CD4-positive, alpha-beta T cell treated with Interleukin-17A for 1 hour (primary cell): Measurements from ENCODE around the gene LILRA6.
"Not testable (repeated sequence)": the region's sequence is repeated elsewhere in the genome, so short reads cannot be mapped to it uniquely, and the experiment has no call there.

Source experiments
- DNase-seq: peaks from one replicate; pipeline ENCODE4 v3.0.0-alpha.2; 2020

Gene LILRA6

DNA sequence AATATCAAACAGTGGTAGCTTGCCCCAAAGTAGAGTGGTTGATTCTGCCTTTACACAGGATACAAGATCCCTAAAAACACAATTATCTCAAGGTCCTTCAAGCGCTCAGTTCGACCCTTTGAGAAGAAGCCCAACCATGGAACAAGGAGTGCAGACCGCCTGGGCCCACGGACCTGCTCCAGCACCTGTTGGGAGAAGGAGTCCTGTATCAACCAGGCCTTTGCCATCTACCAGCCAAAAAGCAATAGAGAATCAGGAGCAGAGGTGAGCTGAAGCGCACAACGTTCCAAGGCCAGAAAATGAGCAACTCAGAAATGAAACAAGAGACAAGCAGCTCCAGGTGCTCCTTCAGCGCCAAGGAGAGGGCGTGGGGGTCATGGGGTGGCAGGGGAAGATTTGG, 13.4 kb downstream of the LILRA6 start:
- no peak for DNase-seq

DNA sequence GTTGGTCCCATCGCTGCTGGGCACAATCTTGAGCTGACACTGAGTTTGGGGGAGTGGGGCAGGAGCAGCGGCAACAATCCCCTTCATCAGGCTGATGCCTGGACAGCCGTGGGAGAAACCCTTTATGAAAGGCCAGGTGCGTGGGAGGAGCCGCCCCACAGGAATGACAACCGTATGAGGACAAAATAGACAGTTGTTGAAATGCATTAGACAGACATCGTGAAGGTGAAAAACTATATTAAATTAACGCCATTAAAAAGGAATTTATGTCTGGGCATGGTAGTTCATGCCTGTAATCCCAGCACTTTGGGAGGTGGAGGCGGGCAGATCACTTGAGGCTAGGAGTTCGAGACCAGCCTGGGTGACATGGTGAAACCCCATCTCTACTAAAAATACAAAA, 18.0 kb downstream of the LILRA6 start:
- DNase-seq = not testable (repeated sequence)

DNA sequence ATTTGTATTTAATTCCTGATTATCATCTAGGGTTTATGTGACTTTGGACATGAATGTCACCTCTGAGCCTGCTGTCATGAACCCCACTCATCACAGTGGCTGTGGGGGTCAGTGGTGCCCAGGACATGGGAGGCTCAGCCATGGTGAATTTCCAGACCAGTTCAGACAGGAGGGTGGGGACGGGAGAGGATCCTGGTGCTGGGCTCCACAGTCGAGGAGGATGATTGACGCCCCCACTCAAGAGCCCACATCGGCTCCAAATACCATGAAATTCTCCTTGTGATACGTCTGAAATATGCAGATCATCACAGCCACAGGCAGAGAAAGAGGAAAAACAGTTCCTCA, 18.7 kb downstream of the LILRA6 start:
- DNase-seq = not testable (repeated sequence)

DNA sequence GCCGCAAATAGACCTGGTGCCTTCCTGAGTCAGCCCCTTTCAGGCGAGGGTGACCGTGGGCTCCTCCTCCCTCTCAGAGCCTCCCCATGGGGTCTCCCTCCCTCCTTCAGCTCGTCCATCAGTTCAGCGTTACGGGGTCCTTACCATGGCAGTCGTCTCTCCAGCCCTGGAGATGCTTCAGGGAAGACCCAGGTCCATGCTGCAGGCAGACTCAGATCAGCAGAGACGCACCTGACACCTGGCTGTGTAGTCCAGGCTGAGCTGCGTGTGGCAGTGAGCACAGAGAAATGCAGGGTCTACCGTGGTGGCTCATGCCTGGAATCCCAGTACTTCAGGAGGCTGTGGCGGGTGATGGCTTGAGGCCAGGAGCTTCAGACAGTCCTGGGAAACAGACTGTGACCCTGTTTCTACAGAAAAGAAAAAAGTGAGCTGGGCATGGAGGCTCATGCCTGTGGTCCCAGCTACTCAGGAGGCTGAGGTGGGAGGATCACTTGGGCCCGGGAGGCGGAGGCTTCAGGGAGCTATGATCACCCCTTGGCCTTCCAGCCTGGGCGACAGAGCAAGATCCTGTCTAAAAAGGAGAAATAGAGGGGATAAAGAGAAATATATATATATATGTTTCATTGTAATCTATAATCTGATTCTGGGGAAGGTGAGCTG, 19.2 kb downstream of the LILRA6 start:
- not testable (repeated sequence) for DNase-seq

DNA sequence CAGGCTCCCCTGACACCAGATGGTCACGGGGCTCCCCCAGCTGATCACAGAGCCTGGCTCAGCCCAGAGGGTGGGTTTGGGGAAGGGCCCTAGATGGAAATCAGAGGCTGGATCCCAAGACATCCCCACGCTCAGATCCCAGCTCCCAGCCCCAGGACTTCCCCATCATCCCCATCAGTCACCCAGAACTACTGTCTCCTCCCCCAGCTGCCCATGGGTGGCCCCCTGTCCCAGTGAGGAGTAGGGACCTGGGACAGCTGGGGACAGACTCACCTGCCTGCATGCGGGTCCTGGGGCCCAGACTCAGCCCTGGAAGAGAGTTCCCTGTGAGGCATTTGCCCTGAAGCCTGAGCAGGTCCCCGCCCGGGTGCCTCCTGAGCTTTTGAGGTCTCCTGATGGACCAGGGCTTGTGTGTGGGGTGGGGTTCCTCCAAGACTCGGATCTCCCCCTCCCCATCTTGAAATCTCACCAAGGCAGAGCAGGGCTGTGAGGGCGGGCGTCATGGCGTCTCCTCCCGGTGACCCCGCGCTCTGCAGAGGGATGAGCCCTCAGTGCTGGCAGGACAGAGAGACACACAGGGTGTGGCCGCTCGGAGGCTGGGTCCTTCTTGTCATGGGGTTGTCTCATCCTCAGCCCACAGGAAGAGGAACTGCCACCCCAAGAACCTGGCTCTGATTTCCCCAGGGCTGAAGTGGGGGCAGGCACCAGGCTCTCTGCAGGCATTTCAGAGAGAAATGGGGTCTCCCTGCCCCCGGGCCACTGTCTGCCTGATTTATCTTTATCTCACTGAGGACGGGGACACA, 19.9 kb downstream of the LILRA6 start, which contains the start of gene LILRB3:
TSS of gene LILRB3 (minus strand) at position 534 of the 803 bp plus-strand sequence. CDS start at position 503, 31 bp downstream.
- not testable (repeated sequence) for DNase-seq

DNA sequence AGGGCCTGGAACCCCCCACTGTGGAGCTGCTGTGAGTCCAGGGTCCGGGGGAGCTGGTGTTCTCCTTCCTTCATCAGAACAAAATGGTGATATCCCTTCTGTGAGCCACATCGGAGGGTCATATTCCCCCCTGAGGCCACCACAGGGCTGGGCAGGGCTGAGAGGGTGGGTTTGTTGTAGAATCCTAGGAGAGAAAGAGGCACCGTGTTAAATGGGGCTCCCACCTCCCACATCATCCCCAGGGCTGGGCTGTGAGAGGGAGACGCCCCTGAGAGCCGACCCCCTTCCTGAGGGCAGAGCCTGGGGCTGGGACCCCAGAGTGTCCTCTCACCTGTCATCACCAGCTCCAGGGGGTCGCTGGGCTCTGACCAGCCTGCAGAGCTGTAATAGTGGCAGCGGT, 20.6 kb downstream of the LILRA6 start:
- not testable (repeated sequence) for DNase-seq

DNA sequence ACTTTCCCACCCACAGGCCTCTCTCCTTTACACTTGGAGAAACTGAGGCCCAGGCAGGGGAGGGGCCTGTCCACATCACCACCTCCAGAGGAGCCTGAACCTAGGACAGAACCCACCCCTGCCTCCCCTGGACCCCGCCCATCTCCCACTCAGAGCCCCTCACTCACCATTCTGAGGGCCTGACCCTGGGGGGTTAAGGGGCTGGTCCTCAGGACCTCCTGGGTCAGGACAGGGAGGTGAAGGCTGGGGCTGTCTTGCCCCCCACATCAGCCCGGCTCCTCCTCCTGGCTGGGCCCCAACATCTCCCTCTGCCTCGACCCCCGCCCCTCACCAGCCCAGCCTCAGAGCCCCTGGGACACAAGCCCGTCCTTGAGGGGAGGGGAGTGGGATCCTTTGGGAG, 22.9 kb downstream of the LILRA6 start:
- DNase-seq = not testable (repeated sequence)

DNA sequence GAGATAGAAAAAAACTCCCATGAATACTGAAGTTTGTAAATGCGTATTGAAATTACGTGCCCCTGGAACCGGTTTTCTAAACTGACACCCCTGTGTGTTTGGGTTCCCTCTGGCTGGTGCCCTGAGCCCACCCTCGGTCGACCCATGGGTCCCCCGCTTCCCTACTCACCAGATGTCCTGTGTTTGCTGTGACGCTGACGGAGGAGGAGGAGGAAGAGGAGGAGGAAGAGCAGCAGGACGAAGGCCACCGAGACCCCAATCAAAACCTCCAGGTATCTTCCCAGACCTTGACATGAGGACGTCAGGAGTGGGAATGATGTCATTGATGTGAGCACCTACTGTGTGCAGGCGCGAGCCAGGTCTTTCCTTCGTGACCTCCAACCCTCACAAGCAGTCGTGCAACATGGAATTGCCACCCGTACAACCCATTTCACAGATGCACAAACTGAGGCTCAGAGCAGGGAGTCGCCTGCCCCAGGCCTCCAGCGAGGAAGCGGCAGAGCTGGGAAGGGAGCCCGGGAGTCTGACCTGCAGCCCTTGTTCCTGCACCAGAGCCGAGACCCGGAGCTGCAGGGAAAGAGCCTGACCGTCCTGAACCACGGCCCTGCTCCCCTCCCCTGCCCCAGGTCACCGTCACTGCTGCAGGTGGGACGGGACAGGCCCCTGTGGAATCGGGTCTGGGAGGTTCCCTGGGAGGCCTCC, 23.5 kb downstream of the LILRA6 start:
- DNase-seq = no peak

DNA sequence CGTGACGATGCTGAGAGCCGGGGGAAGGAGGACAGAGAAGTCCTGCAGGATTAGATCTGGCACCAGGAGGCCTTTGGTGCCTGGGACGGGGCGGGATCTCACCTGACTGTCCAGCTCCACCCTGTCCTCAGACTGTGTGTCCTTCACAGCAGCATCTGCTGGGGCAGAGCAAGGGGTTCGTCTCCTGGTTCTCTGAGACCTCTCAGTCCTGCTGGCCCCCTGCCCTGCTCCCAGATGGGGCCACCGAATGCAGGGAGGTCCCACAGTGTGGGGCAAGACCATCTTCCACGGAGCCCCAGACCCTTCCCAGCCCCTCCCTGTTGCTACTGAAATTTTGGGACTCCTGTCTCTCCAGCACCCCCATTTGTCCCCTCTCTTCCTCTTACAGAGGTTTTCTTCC, 24.3 kb downstream of the LILRA6 start:
- no peak for DNase-seq

DNA sequence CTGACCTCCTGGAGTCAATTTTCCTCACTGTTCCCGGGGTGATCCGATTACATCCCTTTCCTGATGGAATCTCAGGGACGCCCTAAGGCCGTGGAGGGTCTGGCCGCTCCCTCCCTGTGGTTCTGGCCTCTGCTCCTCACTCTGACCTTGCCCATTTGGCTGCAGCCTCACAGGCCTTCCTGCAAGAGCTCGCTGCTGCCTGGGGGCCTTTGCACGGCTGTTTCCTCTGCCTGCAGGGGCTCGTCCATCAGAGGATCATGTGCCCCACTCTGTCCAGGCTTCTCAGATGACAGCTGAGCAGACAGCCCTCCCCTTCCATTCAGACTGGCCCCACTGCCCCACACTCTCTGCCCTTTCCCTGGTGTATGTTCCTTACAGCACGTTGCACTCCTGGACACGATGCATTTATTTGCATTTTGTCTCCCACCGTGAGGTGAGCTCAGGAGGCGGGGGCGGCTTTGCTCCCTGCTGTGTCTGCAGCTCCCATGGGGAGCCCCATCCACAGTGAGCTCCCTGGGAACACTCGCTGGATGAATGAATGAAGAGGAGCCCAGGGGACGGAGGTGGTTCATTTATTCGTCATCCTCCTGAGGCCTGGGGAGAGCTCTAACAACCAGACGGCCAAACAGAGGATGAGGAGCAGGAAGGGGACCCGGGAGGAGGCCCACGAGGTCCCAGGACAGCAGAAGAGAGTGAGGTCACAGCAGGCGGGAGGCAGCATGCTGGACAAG, 24.9 kb downstream of the LILRA6 start:
- DNase-seq = not testable (repeated sequence)

DNA sequence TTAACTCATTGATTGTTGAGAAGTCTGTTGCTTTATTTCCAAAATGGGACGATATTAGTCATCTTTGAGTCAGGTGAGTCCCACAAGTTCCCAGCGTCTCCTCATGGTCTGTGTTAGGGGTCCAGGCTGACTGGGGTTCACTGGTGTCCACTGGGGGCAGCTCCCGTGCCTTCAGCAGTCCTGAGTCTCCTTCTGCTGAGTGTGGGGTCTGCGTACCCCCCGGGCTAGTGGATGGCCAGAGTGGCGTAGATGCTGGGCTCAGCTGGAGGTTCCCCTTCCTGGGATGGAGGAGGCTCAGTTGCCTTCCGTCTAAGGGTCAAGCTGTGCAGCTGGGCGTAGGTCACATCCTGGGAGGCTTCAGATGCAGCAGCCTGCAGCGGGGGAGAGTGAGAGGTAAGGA, 25.7 kb downstream of the LILRA6 start:
- DNase-seq = no peak

DNA sequence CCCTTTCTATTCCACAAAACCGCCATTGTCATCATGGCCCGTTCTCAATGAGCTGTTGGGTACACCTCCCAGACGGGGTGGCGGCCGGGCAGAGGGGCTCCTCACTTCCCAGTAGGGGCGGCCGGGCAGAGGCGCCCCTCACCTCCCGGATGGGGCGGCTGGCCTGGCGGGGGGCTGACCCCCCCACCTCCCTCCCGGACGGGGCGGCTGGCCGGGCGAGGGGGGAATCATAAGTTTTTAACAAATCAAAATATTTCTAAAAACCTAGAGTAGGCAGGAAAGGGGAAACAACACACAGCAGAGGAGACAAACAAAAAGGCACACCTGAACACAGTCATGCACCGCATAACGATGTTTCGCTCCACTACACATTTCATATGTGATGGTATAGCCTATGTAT, 27.9 kb downstream of the LILRA6 start:
- not testable (repeated sequence) for DNase-seq

DNA sequence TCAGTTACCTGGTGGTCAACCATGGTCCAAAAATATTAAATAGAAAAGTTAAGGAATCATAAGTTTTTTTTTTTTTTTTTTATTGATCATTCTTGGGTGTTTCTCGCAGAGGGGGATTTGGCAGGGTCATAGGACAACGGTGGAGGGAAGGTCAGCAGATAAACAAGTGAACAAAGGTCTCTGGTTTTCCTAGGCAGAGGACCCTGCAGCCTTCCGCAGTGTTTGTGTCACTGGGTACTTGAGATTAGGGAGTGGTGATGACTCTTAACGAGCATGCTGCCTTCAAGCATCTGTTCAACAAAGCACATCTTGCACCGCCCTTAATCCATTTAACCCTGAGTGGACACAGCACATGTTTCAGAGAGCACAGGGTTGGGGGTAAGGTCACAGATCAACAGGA, 28.4 kb downstream of the LILRA6 start:
- not testable (repeated sequence) for DNase-seq

DNA sequence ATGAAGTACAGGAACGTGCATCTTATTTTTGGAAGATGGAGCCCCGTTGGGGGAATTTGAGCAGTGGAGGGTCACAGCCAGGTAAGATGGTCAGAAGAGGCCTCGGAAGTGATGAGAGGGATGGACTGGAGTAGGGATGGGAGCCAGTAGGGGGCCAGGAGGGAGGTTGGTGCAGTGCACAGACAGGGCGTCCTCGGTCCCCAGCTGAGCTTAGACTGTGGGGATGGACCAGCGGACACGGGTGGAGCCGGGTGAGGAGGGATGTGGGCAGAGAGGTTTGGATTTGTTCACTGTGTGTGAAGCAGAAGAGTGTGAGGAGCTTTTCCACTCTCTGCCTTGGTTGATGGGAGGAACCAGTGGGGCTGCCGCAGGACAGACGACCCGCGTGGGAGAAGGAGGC, 31.4 kb downstream of the LILRA6 start:
- no peak for DNase-seq

DNA sequence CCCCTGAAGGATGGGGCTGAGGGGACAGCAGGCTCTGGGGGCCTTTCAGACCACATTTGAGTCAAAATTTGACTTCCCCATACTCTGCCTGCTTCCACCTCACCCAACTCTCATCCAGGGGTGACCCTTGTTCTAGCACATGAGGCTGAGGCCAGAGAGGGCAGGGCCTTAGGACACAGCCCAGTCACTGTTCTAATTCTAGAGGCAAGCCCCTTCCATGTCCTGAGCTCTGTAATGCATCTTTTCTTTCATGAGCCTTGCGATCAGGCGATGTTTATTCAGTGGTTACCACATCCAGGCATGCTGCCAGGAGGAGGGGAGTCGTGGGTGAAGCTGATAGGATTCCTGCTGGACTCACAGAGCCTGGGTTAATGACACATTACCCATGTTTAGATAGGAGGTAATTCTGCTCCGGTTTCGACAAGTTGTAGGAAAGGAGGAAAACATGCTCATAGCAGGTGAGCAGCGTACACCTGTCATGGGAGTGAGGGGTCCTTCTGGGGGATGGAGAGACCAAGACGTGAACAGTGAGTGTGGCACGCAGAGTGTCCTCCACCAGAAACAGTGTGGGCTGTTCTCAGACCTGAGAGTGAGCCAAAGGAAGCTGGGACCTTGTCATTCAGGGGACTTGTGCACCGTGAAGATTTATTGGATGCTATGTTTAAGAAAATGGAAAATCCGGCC, 32.6 kb downstream of the LILRA6 start:
- DNase-seq = no peak

DNA sequence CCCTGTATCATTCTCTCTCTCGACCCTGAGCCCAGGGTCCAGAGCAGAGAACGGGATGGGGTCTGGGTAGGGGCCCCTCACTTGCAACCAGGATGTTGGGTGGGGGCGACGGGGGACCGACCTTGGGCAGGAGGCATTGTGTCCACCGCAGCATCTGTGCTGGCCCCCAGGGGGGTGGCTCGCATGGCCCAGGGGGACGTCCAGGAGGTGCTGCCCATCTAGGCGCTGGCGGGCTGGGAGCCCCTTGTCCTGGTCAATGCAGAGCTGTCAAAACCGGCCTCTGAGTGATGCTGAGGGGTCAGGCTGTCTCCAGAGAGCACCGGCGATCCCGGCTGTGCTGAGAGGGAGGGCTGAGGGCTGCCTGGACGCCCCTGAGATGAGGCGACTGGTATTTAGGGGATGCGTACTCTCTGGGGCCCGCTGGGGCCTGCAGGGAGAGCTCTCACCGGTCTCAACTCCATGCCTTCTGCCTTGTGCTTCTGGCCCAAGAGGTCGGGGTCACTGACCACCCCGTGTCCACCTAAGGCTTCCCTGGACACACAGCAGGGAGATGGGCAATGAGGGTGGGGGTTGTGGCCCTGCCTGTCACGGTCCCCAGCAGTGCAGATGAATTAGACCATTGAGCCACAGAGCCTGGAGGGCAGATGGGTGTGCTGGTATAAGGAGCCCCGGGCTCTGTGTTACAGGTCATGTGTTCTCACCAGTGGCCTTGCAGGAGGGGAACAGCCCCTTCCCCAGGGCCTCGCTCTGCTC, 33.4 kb downstream of the LILRA6 start:
- DNase-seq = no peak

DNA sequence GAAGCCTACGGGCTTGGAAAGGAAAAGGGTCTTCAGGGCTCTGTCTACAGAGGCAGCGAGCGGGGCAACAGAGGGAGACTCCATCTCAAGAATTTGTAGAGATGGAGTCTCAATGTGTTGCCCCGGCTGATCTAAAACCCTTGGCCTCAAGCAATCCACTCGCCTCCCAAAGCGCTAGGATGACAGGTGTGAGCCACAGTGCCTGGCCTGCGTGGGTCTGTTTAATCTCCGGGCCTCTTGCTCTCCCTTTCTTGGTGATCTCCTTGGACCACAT, 33.9 kb downstream of the LILRA6 start:
- DNase-seq = no peak

DNA sequence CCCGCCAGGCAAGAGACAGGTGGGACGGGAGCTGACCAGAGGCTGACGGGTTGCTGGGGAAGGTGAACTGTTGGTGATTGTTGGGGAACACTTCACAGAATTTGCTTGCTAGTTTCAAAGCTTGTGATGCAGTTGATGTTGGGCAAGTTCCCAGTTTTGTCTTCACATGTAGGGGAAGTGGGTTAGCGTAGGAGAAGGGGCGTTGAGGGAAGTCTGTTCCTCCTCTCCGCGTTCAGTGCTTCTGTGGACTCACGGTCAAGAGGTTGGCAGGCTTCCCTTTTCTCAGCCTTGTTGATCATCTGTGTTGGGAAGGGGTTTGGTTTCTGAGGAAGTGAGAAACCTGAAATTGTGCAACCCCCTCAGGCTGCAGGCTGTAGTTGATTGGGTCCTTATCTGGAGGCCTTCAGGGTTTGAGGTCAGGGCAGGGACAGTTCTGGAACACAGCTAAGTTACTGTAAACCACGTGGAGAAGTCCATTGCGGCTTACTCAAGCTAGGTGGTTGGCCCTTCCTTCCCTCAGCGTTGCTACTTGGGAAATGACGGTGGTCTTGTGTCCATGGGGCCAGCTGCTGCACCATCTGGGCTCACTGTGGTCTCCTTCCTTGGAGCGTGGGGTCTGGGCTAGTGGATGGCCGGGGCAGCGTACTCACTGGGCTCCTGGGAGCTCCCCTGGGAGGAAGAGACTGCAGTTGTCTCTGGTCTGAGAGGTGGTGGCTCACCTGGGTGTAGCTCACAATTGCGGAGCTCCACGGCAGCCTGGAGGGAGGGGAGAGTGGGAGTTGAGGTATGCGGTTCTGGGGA, 34.4 kb downstream of the LILRA6 start:
- peak; percentile 62 for DNase-seq

DNA sequence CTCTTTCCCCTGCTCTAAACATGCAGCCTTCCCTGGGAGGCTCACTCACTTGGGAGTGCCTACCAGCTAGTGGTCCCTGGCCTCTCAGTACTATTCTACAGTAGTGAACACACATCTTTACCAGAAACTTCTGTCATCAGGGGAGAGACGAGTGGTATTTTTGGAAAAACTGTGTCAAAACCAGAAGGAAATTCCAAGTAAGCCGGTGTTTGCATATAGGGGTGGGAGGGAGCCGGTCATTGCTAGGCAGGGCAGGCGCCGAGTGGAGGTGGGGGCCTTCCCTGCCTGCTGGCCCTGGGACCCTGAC, 35.0 kb downstream of the LILRA6 start:
- no peak for DNase-seq

DNA sequence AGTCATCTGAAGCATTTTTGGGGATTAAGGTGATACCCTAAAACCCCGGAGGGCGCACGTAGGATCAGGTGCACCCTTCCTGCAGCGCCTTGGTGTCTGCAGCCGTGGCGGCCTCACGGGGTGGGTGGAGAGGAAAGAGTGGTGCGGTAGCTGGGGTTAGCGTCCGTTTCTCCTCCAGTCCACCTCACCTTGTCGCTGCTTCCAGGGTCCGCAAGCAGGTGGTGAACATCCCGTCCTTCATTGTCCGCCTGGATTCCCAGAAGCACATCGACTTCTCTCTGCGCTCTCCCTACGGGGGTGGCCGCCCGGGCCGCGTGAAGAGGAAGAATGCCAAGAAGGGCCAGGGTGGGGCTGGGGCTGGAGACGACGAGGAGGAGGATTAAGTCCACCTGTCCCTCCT, 35.4 kb downstream of the LILRA6 start:
- not testable (repeated sequence) for DNase-seq

DNA sequence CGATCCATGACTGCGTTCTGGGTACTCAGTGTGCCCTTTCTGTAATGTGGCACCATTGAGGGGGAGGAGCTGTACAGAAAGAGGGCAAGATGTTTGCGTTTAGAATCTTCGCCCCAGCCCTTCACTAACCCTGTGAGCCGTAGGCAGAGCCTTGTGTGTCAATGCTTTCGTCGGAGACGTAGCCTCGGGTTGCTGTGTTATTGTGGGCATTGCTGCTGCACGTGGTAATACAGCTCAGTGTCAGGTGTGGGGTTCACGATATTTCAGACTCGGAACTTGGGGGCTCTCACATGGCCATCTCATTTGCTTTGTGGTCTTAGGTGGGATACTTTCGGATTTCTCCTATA, 35.8 kb downstream of the LILRA6 start:
- DNase-seq = no peak
